KMS-11 (cell line): ENCODE measurements around the gene NRIP3.

Source experiments
- H2AFZ ChIP-seq: fragments of 200-600 bp; sonication (generic); 2 replicates; pipeline ENCODE4 v1.6.1; 2016; ENCODE audit warnings: antibody characterized with exemption, mixed run types, low read depth
- H3K27ac ChIP-seq: fragments of 200-600 bp; sonication (generic); 2 replicates; pipeline ENCODE4 v1.6.1; 2016; ENCODE audit warnings: mild to moderate bottlenecking, mixed run types
- H3K27me3 ChIP-seq: fragments of 200-600 bp; sonication (generic); 2 replicates; pipeline ENCODE4 v1.6.1; 2017; ENCODE audit warnings: mild to moderate bottlenecking, low read depth, mixed run types, moderate library complexity; ENCODE audit not compliant: insufficient read depth
- H3K36me3 ChIP-seq: fragments of 200-600 bp; sonication (generic); 2 replicates; pipeline ENCODE4 v1.6.1; 2017; ENCODE audit warnings: mild to moderate bottlenecking, mixed run types; ENCODE audit not compliant: insufficient read depth
- H3K4me1 ChIP-seq: fragments of 200-600 bp; sonication (generic); 2 replicates; pipeline ENCODE4 v1.6.1; 2016; ENCODE audit warnings: mild to moderate bottlenecking, low read depth, mixed run types; ENCODE audit not compliant: poor library complexity, severe bottlenecking
- H3K4me2 ChIP-seq: fragments of 200-600 bp; sonication (generic); 2 replicates; pipeline ENCODE4 v1.7.0; 2016; ENCODE audit warnings: mild to moderate bottlenecking, mixed run types
- H3K4me3 ChIP-seq: fragments of 200-600 bp; sonication (generic); IDR thresholded peaks from 2 replicates; pipeline ENCODE4 v1.6.1; 2017; ENCODE audit warnings: low read depth, low read length, mixed read lengths; ENCODE audit not compliant: insufficient read depth
- H3K79me2 ChIP-seq: fragments of 200-600 bp; sonication (generic); 2 replicates; pipeline ENCODE4 v1.6.1; 2016; ENCODE audit warnings: low read depth, mixed run types; ENCODE audit not compliant: insufficient read depth
- H3K9ac ChIP-seq: fragments of 200-600 bp; sonication (generic); 2 replicates; pipeline ENCODE4 v1.6.1; 2016; ENCODE audit warnings: mild to moderate bottlenecking, mixed run types
- H4K20me1 ChIP-seq: fragments of 200-600 bp; sonication (generic); 2 replicates; pipeline ENCODE4 v1.6.1; 2016; ENCODE audit warnings: mild to moderate bottlenecking, mixed run types; ENCODE audit not compliant: insufficient read depth
- TF ChIP-seq, protein P1 (sequence below): fragments of 200-600 bp; sonication (generic); conservative IDR thresholded peaks from 2 replicates; pipeline ENCODE4 v1.6.1; 2017; ENCODE audit warnings: low read depth, mild to moderate bottlenecking, antibody characterized with exemption, low read length, moderate library complexity, mixed read lengths

Gene NRIP3

DNA sequence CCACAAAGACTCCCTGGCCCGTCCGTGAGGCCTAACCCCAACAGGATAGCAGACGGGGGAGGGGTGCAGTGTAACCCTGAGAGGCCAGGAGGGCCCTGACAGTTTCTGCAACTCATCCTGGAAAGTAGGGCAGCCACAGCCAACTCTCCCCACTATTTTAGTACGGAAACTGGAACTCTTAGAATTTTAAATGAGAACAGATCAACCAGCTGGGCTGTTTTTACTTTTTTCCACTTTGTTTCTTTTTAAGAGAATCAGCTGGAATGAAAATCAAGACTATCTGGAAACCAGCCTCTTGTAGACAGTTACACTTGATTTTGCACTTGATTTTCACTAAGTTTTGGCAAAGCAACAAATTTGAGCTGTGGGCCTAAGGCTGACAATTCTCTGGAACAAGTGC, 42.7 kb upstream of the NRIP3 start:
- no peak overlapping the region for H2AFZ ChIP-seq
- no peak overlapping the region for H3K4me3 ChIP-seq
- no peaks in the 10 kb centered on the region for H3K36me3 ChIP-seq
- no peak overlapping the region for H3K9ac ChIP-seq
- H3K27ac ChIP-seq, result no peak overlapping the region
- TF ChIP-seq, protein P1, sequence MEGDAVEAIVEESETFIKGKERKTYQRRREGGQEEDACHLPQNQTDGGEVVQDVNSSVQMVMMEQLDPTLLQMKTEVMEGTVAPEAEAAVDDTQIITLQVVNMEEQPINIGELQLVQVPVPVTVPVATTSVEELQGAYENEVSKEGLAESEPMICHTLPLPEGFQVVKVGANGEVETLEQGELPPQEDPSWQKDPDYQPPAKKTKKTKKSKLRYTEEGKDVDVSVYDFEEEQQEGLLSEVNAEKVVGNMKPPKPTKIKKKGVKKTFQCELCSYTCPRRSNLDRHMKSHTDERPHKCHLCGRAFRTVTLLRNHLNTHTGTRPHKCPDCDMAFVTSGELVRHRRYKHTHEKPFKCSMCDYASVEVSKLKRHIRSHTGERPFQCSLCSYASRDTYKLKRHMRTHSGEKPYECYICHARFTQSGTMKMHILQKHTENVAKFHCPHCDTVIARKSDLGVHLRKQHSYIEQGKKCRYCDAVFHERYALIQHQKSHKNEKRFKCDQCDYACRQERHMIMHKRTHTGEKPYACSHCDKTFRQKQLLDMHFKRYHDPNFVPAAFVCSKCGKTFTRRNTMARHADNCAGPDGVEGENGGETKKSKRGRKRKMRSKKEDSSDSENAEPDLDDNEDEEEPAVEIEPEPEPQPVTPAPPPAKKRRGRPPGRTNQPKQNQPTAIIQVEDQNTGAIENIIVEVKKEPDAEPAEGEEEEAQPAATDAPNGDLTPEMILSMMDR, result no peak
- no peaks in the 10 kb centered on the region for H3K27me3 ChIP-seq
- H3K4me1 ChIP-seq, result no peaks in the 10 kb centered on the region
- H4K20me1 ChIP-seq, result no peaks in the 10 kb centered on the region
- no peaks in the 10 kb centered on the region for H3K79me2 ChIP-seq
- H3K4me2 ChIP-seq, result no peak overlapping the region

DNA sequence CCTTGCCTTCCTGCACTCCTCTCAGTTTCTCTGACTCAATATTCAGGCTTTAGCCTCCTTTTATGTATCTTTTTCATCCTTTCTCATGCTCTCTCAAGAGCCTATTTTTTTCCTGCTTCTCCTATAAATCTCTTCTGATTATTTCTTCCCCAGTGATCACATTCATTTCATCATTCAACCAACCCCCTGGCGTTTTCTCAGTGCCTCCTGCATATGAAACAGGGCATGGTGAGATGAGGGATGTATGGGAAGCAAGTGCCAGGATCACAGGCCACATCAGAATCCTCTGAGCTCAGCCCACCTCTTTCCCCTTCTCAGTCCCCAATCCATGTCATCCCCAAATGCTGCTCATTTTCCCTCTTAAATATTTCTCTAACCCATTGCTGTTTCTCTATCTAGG, 38.7 kb upstream of the NRIP3 start:
- Histone ChIP-seq H2AFZ (no peak overlapping the region), H3K36me3 (no peaks in the 10 kb centered on the region), H3K27me3 (no peaks in the 10 kb centered on the region), H3K79me2 (no peaks in the 10 kb centered on the region), H3K4me2 (no peak overlapping the region), H3K4me3 (no peak overlapping the region), H4K20me1 (no peaks in the 10 kb centered on the region), H3K9ac (no peak overlapping the region), H3K4me1 (no peaks in the 10 kb centered on the region), H3K27ac (no peak overlapping the region)
- TF ChIP-seq, protein P1, result no peak

DNA sequence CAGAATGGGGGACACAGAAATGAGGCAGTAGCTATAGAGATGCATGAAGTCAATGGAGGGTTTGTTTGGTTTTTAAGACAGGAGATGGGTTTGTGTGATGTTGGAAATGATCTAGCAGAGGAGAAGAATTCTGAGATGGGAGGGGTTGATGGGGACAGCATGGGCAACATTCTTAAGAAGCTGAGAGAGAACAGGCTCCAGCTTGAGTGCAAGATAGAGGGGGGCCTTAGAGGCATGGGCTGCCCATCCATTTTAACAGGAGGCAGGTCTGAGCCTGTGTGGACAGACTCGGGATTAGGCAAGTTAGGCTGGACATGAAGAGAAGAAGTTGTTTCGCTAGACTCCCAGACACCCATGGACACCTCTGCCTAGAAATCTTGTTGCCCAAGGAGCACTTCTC, 37.9 kb upstream of the NRIP3 start:
- no peak overlapping the region for H3K9ac ChIP-seq
- H3K36me3 ChIP-seq, result no peaks in the 10 kb centered on the region
- no peaks in the 10 kb centered on the region for H3K79me2 ChIP-seq
- H3K27ac ChIP-seq, result no peak overlapping the region
- no peak overlapping the region for H3K4me2 ChIP-seq
- TF ChIP-seq, protein P1, result no peak
- no peaks in the 10 kb centered on the region for H3K4me1 ChIP-seq
- H4K20me1 ChIP-seq, result no peaks in the 10 kb centered on the region
- no peaks in the 10 kb centered on the region for H3K27me3 ChIP-seq
- no peak overlapping the region for H3K4me3 ChIP-seq
- no peak overlapping the region for H2AFZ ChIP-seq

DNA sequence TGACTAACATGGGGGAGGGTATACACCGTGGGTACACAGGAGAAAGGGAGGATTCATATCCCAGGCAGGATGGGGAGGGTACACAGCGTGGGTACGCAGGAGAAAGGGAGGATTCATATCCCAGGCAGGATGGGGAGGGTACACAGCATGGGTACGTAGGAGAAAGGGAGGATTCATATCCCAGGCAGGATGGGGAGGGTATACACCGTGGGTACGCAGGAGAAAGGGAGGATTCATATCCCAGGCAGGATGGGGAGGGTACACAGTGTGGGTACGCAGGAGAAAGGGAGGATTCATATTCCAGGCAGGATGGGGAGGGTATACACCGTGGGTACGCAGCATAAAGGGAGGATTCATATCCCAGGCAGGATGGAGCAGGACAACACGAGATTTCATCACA, 36.6 kb upstream of the NRIP3 start:
- Histone ChIP-seq H3K4me2 (no peak overlapping the region), H3K36me3 (no peaks in the 10 kb centered on the region), H3K79me2 (no peaks in the 10 kb centered on the region), H2AFZ (no peak overlapping the region), H3K4me1 (no peaks in the 10 kb centered on the region), H3K4me3 (no peak overlapping the region), H3K27me3 (no peaks in the 10 kb centered on the region), H3K9ac (no peak overlapping the region), H3K27ac (no peak overlapping the region), H4K20me1 (no peaks in the 10 kb centered on the region)
- TF ChIP-seq, protein P1, result no peak

DNA sequence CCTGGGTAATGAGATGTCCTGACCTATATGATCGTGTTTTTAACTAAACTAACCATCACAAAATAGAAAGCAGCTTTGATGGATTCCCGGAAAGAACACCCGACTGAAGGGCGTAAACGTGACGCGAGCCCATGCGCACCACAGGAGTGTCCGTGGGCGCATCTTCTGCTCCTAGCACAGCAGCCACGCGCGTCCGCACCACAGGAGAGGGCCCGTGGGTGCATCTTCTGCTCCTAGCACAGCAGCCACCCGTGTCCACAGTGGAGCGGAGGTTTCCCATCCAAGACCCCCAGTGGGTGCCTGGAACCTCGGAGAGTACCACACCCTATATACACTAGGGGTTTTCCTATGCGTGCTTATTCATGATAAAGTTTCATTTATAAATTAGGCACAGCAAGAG, 36.1 kb upstream of the NRIP3 start:
- no peak overlapping the region for H3K9ac ChIP-seq
- no peaks in the 10 kb centered on the region for H3K27me3 ChIP-seq
- no peak overlapping the region for H3K27ac ChIP-seq
- no peaks in the 10 kb centered on the region for H4K20me1 ChIP-seq
- H3K36me3 ChIP-seq, result no peaks in the 10 kb centered on the region
- H2AFZ ChIP-seq, result no peak overlapping the region
- no peak overlapping the region for H3K4me3 ChIP-seq
- H3K4me1 ChIP-seq, result no peaks in the 10 kb centered on the region
- TF ChIP-seq, protein P1, result no peak
- H3K4me2 ChIP-seq, result no peak overlapping the region
- no peaks in the 10 kb centered on the region for H3K79me2 ChIP-seq
